HG03095 (cell line): ENCODE results near the gene CYP24A1.

ENCODE experiments used
- ATAC-seq: cut with Tn5 transposase; IDR thresholded peaks from one replicate; pipeline ENCODE4 v1.9.1; 2021; ENCODE audit warnings: moderate library complexity; ENCODE audit not compliant: unreplicated experiment

CYP24A1 gene

GRCh38 chr20:54176610-54177009 is 2.8 kb upstream of the CYP24A1 start:
- no peak for ATAC-seq

GRCh38 chr20:54174457-54175175 is 830 bp upstream of the CYP24A1 start:
- no peak for ATAC-seq

- ATAC-seq = no peak
Observed at GRCh38 chr20:54172856-54173652, 732 bp downstream of the CYP24A1 start.

GRCh38 chr20:54172532-54172855 is 1.3 kb downstream of the CYP24A1 start:
- no peak for ATAC-seq

GRCh38 chr20:54170963-54171362 is 2.8 kb downstream of the CYP24A1 start:
- ATAC-seq = no peak

- no peak for ATAC-seq
Observed at GRCh38 chr20:54170026-54170471, 3.7 kb downstream of the CYP24A1 start.

GRCh38 chr20:54168961-54169862 is 4.6 kb downstream of the CYP24A1 start:
- no peak for ATAC-seq

- no peak for ATAC-seq
Observed at GRCh38 chr20:54167909-54168872, 5.6 kb downstream of the CYP24A1 start.

- ATAC-seq = no peak
Observed at GRCh38 chr20:54166987-54167662, 6.7 kb downstream of the CYP24A1 start.

GRCh38 chr20:54165803-54166202 is 8.0 kb downstream of the CYP24A1 start:
- ATAC-seq = no peak

GRCh38 chr20:54165014-54165413 is 8.8 kb downstream of the CYP24A1 start:
- no peak for ATAC-seq

- no peak for ATAC-seq
Observed at GRCh38 chr20:54163402-54163801, 10.4 kb downstream of the CYP24A1 start.

- ATAC-seq = no peak
Observed at GRCh38 chr20:54162378-54163009, 11.3 kb downstream of the CYP24A1 start.

GRCh38 chr20:54161821-54162149 is 12.0 kb downstream of the CYP24A1 start:
- no peak for ATAC-seq

GRCh38 chr20:54161008-54161820 is 12.6 kb downstream of the CYP24A1 start:
- no peak for ATAC-seq

- ATAC-seq = no peak
Observed at GRCh38 chr20:54160065-54161007, 13.4 kb downstream of the CYP24A1 start.

GRCh38 chr20:54158856-54159418 is 14.8 kb downstream of the CYP24A1 start:
- no peak for ATAC-seq
